Activated naive CD8-positive, alpha-beta T cell treated with anti-CD3 and anti-CD28 coated beads, Interleukin-2, amount 10 ng/mL, durations not matched to agents 7 days and 5 days (primary cell): ENCODE data around the gene DCAF17. TPM values are rescaled to one million over a fixed set of nuclear protein-coding genes. Genes with fewer than 3 reads are reported as not detected.

Source experiments
- ATAC-seq: fragments of 150-1000 bp; cut with Tn5 transposase; one replicate; pipeline ENCODE4 v1.10.0; 2021; ENCODE audit warnings: low read depth, moderate library complexity
- POLR2A ChIA-PET: fragments of 350-600 bp; sonication (Branson Sonifier 250); formaldehyde crosslinking; loops from one replicate; lab custom pipeline; 2021; ENCODE audit warnings: antibody characterized with exemption; lab: Charles Lee
- DNase-seq: peaks from one replicate; pipeline ENCODE4 v3.0.0; 2021
- H3K27ac Mint-ChIP-seq: one replicate; pipeline ENCODE4 v1.8.0; 2022; ENCODE audit warnings: mild to moderate bottlenecking, mixed read lengths
- H3K27me3 Mint-ChIP-seq: one replicate; pipeline ENCODE4 v1.8.0; 2022; ENCODE audit warnings: mild to moderate bottlenecking, moderate library complexity, mixed read lengths
- H3K36me3 Mint-ChIP-seq: one replicate; pipeline ENCODE4 v1.8.0; 2021; ENCODE audit warnings: mild to moderate bottlenecking, mixed read lengths
- H3K4me1 Mint-ChIP-seq: one replicate; pipeline ENCODE4 v1.8.0; 2021; ENCODE audit warnings: mixed read lengths
- H3K4me3 Mint-ChIP-seq: one replicate; pipeline ENCODE4 v1.8.0; 2022; ENCODE audit warnings: mild to moderate bottlenecking, moderate library complexity, mixed read lengths
- H3K9me3 Mint-ChIP-seq: one replicate; pipeline ENCODE4 v1.8.0; 2021; ENCODE audit warnings: mixed read lengths
- total RNA-seq, 2 experiments: library from RNA; stranded (reverse); gene quantifications; one replicate each; pipeline ENCODE4 v1.2.3, GENCODE V29; 2021

DCAF17 gene
- total RNA-seq, 2 experiments from 2014 or later, result 17.5 to 17.7 TPM

DNA sequence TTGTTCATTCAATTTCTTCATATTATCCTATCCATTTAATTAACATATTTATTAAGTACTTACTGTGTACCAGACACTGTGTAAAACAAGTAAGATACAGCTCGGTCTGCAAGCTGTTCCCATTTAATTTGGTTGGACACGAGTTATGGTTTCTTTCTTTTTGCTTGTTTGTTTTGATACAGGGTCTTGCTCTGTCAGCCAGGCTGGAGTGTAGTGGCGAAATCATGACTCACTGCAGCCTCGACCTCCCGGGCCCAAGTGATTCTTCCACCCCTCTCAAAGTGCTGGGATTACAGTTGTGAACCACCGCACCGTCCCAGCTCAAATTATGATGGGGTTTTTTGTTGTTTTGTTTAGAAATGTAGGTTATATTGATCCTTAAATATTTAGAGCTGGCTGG, 97.3 kb downstream of the DCAF17 start:
- H3K9me3 Mint-ChIP-seq, result no peaks in the 10 kb centered on the region
- DNase-seq, result no peak
- POLR2A ChIA-PET, result interaction anchor here (1.1 kb wide), 1 partner anchor 8 kb away, joined by 3 read pairs; no protein-coding TSS in a partner anchor
- no peaks in the 10 kb centered on the region for H3K36me3 Mint-ChIP-seq
- peaks cover 43% of the 10 kb centered on the region for H3K27me3 Mint-ChIP-seq
- ATAC-seq, result no peak
- H3K4me3 Mint-ChIP-seq, result no peak overlapping the region
- no peak overlapping the region for H3K27ac Mint-ChIP-seq
- H3K4me1 Mint-ChIP-seq, result no peaks in the 10 kb centered on the region

DNA sequence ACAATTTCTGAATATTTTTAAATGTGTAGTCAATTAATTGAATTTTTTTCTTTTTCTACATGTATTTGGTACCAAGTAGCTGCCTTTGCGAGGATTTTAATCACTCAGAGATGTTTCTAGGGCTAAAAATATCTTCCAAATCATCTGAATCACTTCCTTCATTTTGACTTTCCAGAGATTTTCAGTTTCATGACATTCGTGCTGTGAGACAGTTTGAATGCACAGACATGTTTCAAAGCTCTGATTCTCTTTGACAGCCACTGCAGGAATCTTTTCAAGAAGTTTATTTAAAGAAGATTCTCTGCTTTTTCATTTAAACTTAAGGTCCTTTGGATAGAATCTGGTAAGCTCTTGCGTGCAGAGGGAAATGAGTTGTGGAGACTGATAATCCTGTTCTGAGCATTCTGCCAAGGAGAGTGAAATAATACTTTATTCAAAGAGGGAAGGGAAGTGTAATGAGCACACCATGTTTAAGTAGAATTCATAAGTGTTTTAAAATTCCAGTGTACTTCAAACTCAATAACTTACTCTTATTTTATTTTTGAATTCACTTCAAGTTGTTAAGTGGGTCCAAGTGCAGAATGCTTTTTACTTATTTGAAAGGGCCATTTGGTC, 97.9 kb downstream of the DCAF17 start:
- Mint-ChIP-seq H3K4me1 (no peaks in the 10 kb centered on the region), H3K9me3 (no peaks in the 10 kb centered on the region), H3K36me3 (no peaks in the 10 kb centered on the region), H3K27ac (no peak overlapping the region), H3K4me3 (no peak overlapping the region), H3K27me3 (peaks cover 38% of the 10 kb centered on the region)
- DNase-seq (no peak), ATAC-seq (no peak)
- POLR2A ChIA-PET, result interaction anchor here (1.1 kb wide), 1 partner anchor 9 kb away, joined by 3 read pairs; no protein-coding TSS in a partner anchor

DNA sequence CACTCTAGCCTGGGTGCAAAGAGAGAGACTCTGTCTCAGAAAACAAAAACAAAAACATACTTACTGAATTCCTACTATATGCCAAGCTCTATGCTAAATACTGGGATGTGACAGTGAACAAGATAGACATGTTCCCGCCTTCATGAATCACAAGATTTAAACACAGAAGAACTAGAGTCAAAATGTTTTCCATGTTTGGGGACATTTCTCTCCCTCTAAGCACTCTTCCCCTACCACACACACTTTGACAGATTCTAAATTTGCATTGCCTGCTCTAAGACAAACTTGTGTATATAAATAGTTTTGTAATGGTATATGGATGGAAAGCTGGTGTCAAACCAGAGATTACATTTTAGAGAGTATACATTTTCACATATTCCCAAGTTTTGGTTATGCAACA, 99.3 kb downstream of the DCAF17 start:
- H3K27me3 Mint-ChIP-seq, result peaks cover 41% of the 10 kb centered on the region
- no peaks in the 10 kb centered on the region for H3K9me3 Mint-ChIP-seq
- H3K4me3 Mint-ChIP-seq, result no peak overlapping the region
- no peaks in the 10 kb centered on the region for H3K4me1 Mint-ChIP-seq
- DNase-seq (no peak), ATAC-seq (no peak)
- no peak overlapping the region for H3K27ac Mint-ChIP-seq
- H3K36me3 Mint-ChIP-seq, result no peaks in the 10 kb centered on the region
- POLR2A ChIA-PET, result no interaction called here

Other genes with a start within 250 kb of the DCAF17 start
- gene METTL8, start 236 bp upstream of the DCAF17 start, total RNA-seq, result 10 to 100 TPM; 20.9 to 22.9 TPM
- gene CYBRD1, start 88.2 kb downstream of the DCAF17 start, total RNA-seq, result 1 to 10 TPM in 1 of 2 experiments, under 1 TPM in 1; 0.89 to 1.1 TPM